Activated T-cell treated with anti-CD3 and anti-CD28 coated beads for 48 hours (primary cell): ENCODE data around the gene HSPA12A.

Source experiments
- DNase-seq: peaks from one replicate; pipeline ENCODE4 v3.0.0-alpha.2; 2020; ENCODE audit warnings: low read depth

The HSPA12A gene

GRCh38 chr10:116742367-116743265, at the start of gene HSPA12A:
HSPA12A (minus strand) TSS chr10:116742566; CDS start chr10:116742469, 97 bp downstream.
- peak; percentile 69 for DNase-seq

- DNase-seq = no peak
These were observed 48.9 kb upstream of the HSPA12A start for GRCh38 chr10:116791241-116791640.

- DNase-seq = peak; percentile 65
These were observed 45.7 kb upstream of the HSPA12A start for GRCh38 chr10:116787893-116788665.

- DNase-seq = no peak
These were observed 44.8 kb upstream of the HSPA12A start for GRCh38 chr10:116787053-116787659.

GRCh38 chr10:116785867-116786266, 43.5 kb upstream of the HSPA12A start:
- DNase-seq = no peak

- DNase-seq = no peak
These were observed 42.9 kb upstream of the HSPA12A start for GRCh38 chr10:116785282-116785681.

GRCh38 chr10:116784651-116785050, 42.3 kb upstream of the HSPA12A start:
- no peak for DNase-seq

GRCh38 chr10:116784035-116784434, 41.7 kb upstream of the HSPA12A start:
- DNase-seq = no peak

- no peak for DNase-seq
These were observed 40.8 kb upstream of the HSPA12A start for GRCh38 chr10:116783011-116783655.

- DNase-seq = no peak
These were observed 39.1 kb upstream of the HSPA12A start for GRCh38 chr10:116781370-116781884.

- DNase-seq = no peak
These were observed 38.4 kb upstream of the HSPA12A start for GRCh38 chr10:116780691-116781205.

GRCh38 chr10:116779076-116779687, 36.8 kb upstream of the HSPA12A start:
- no peak for DNase-seq

- DNase-seq = no peak
These were observed 34.6 kb upstream of the HSPA12A start for GRCh38 chr10:116777006-116777405.

GRCh38 chr10:116775488-116776400, 33.4 kb upstream of the HSPA12A start:
- no peak for DNase-seq

- DNase-seq = no peak
These were observed 32.4 kb upstream of the HSPA12A start for GRCh38 chr10:116774728-116775151.

- DNase-seq = no peak
These were observed 30.7 kb upstream of the HSPA12A start for GRCh38 chr10:116772909-116773705.

GRCh38 chr10:116771959-116772585, 29.7 kb upstream of the HSPA12A start:
- no peak for DNase-seq

- no peak for DNase-seq
These were observed 29.0 kb upstream of the HSPA12A start for GRCh38 chr10:116771101-116771958.
